ENCODE measurements around the gene MALRD1. TPM values are rescaled to one million over a fixed set of nuclear protein-coding genes. Genes with fewer than 3 reads are reported as not detected.

MALRD1 gene
- total and polyA plus RNA-seq, 2 of the 8 experiments (the other 6 are each of a cell fraction or from before 2014, with no cell fraction given): 0.32 to 0.35 TPM

- Histone ChIP-seq H3K14ac (ENCODE audit: insufficient read length) (no peak overlapping the region), H4K5ac (ENCODE audit: insufficient read length, low read depth, low read length) (no peak overlapping the region), H3K79me2 (ENCODE audit: control insufficient read depth in 1 of 2, insufficient read depth in 2 of 2, low read length in 2 of 2) (no peaks in the 10 kb centered on the region), H3K4me3 (ENCODE audit: extremely low read depth in 1 of 4, insufficient read depth in 2 of 4, low read depth in 3 of 4, low read length in 4 of 4) (no peak overlapping the region), H3K79me1 (ENCODE audit: low read depth, low read length) (no peaks in the 10 kb centered on the region), H3K56ac (replicated peaks; ENCODE audit: insufficient read length, low read depth, low read length) (no peak overlapping the region), H2AFZ (ENCODE audit: low read length) (0 out of 2 replicates have a peak overlapping the region, but pooled peaks have one; percentile 15), H4K91ac (replicated peaks; ENCODE audit: insufficient read length, low read length) (no peak overlapping the region), H3K9ac (replicated peaks in 1 of 4; ENCODE audit: extremely low read depth in 1 of 4, low read depth in 3 of 4, low read length in 3 of 4) (no peak overlapping the region), H2BK12ac (ENCODE audit: low read depth, low read length) (no peak overlapping the region), H4K8ac (ENCODE audit: extremely low read depth, insufficient read depth, low read length) (no peak overlapping the region), H3K18ac (ENCODE audit: extremely low read depth, low read length) (no peak overlapping the region), H2BK15ac (ENCODE audit: low read length) (no peak overlapping the region), H2BK120ac (replicated peaks; ENCODE audit: low read depth, low read length) (no peak overlapping the region), H2BK20ac (ENCODE audit: low read length) (no peak overlapping the region), H2BK5ac (ENCODE audit: low read depth, low read length) (no peak overlapping the region), H2AK5ac (ENCODE audit: low read depth, low read length) (no peak overlapping the region), H3K36me3 (ENCODE audit: control insufficient read depth in 2 of 4, insufficient read depth in 4 of 4, low read length in 3 of 4) (no peaks in the 10 kb centered on the region), H4K20me1 (replicated peaks in 1 of 2; ENCODE audit: control insufficient read depth in 1 of 2, insufficient read depth in 2 of 2, low read length in 2 of 2) (no peaks in the 10 kb centered on the region), H3K9me3 (ENCODE audit: insufficient read depth in 2 of 2, low read depth in 1 of 2, low read length in 1 of 2) (no peaks in the 10 kb centered on the region), H3K23me2 (ENCODE audit: low read depth, low read length) (no peaks in the 10 kb centered on the region), H3K23ac (ENCODE audit: insufficient read length) (no peak overlapping the region), H3K4me1 (replicated peaks in 1 of 4; ENCODE audit: control insufficient read depth in 3 of 4, insufficient read depth in 4 of 4, low read length in 3 of 4) (no peaks in the 10 kb centered on the region), H3K4ac (replicated peaks; ENCODE audit: insufficient read length, low read depth, low read length) (no peak overlapping the region), H3K27ac (ENCODE audit: low read depth, low read length) (no peak overlapping the region), H3K4me2 (ENCODE audit: insufficient read depth in 1 of 2, low read depth in 2 of 2, low read length in 2 of 2) (no peak overlapping the region), H3K27me3 (replicated peaks in 1 of 4; ENCODE audit: control insufficient read depth in 3 of 4, extremely low read depth in 1 of 4, insufficient read depth in 3 of 4, low read length in 3 of 4) (no peaks in the 10 kb centered on the region)
- FAIRE-seq (no peak), DNase-seq (ENCODE audit: low read depth in 1 of 2, low spot score in 2 of 2) (no peak)
- WGBS, 2 experiments (ENCODE audit: extremely low coverage in 1 of 2, insufficient coverage in 1 of 2, insufficient read length in 1 of 2, insufficient replicate concordance in 2 of 2, low coverage in 1 of 2, low lambda C conversion rate in 2 of 2, missing lambda C conversion rate in 1 of 2): 87% methylated on average over 3 of the region's 3 CpGs; no CpG with 5 or more reads in 1 of the 2 experiments
- ChIA-PET CTCF (ENCODE audit: partially characterized antibody) (no interaction called here), POLR2A (ENCODE audit: partially characterized antibody) (no interaction called here)
- TF ChIP-seq GABPA (IDR thresholded peaks at IDR 0.05; ENCODE audit: borderline replicate concordance, insufficient read depth, low read length) (no peak), CREB1 (IDR thresholded peaks at IDR 0.05) (no peak), SUZ12 (IDR thresholded peaks at IDR 0.05; ENCODE audit: low read length) (no peak), GTF2F1 (IDR thresholded peaks at IDR 0.05; ENCODE audit: borderline replicate concordance, low read depth, low read length) (no peak), BRCA1 (IDR thresholded peaks at IDR 0.05; ENCODE audit: low read depth, low read length) (no peak), SRF (IDR thresholded peaks at IDR 0.05; ENCODE audit: low read depth, low read length) (no peak), KDM5A (IDR thresholded peaks at IDR 0.05; ENCODE audit: low read length) (no peak), ATF2 (IDR thresholded peaks at IDR 0.05; ENCODE audit: low read length) (no peak), NANOG (IDR thresholded peaks at IDR 0.05; ENCODE audit: insufficient read depth, low read depth, low read length, poor library complexity, severe bottlenecking) (no peak), E2F6 (IDR thresholded peaks at IDR 0.05) (no peak), SIX5 (IDR thresholded peaks at IDR 0.05; ENCODE audit: low read depth, low read length) (no peak), ASH2L (IDR thresholded peaks at IDR 0.05; ENCODE audit: low read length) (no peak), MAFK (IDR thresholded peaks at IDR 0.05; ENCODE audit: low read depth, low read length) (no peak)
Observed at GRCh38 chr10:19719284-19719683, 670.7 kb downstream of the MALRD1 start.
